HL-60/S4 treated with retinoic acid at 250 ng/mL for 4 days and 3 days (cell line): Measurements from ENCODE around the gene DUSP11.
"Not testable (repeated sequence)": the region's sequence is repeated elsewhere in the genome, so short reads cannot be mapped to it uniquely, and the experiment has no call there.

Source experiments
- in situ Hi-C: fragments of 300-500 bp; cut with MboI; formaldehyde crosslinking; loops from 2 replicates; pipeline ENCODE4 v1.7.0; 2022; ENCODE audit warnings: low sequenced_read_pairs

DUSP11 gene

GRCh38 chr2:73718851-73719621 is 60.9 kb downstream of the DUSP11 start:
- in situ Hi-C loops, result no loop called here

- in situ Hi-C loops, result no loop called here
Measured at GRCh38 chr2:73718421-73718820, 61.5 kb downstream of the DUSP11 start.

DNA sequence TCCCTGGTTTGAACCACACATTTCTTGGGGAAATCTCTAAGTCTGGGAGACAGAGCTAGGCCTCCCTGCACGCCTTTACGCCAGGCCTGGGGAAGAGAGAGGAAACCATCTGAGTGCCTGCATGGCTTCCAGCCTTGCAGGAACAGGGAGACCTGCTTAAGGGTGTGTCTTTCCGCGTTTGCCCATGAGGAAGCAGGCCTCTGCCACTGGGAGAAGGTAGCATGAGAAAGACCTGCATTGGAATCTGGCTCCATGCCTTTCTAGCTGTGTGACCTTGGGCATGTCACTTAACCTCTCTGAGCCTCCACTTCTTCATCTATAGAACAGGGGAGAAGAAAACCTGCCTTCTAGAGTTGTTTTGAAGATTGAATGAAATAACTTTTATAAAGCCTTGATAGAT is 62.2 kb downstream of the DUSP11 start:
- in situ Hi-C loops, result not testable (repeated sequence)

DNA sequence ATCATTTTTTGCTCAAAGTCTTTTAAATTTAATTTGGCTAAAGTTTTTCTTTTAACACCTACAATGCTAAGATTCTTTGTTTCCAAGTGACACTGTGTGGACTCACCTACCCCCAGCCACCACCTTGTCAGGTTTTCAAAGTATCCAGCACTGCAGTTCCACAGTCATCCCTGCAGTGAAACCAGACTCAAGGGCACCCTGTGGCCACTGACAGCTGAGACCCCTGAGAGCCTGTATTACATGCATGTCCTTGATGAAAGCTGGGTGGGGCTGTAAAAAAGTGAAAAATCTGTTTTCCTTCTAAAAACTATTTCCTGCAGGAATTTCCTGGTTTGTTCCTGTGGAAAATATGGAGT is 62.7 kb downstream of the DUSP11 start:
- in situ Hi-C loops, result no loop called here

DNA sequence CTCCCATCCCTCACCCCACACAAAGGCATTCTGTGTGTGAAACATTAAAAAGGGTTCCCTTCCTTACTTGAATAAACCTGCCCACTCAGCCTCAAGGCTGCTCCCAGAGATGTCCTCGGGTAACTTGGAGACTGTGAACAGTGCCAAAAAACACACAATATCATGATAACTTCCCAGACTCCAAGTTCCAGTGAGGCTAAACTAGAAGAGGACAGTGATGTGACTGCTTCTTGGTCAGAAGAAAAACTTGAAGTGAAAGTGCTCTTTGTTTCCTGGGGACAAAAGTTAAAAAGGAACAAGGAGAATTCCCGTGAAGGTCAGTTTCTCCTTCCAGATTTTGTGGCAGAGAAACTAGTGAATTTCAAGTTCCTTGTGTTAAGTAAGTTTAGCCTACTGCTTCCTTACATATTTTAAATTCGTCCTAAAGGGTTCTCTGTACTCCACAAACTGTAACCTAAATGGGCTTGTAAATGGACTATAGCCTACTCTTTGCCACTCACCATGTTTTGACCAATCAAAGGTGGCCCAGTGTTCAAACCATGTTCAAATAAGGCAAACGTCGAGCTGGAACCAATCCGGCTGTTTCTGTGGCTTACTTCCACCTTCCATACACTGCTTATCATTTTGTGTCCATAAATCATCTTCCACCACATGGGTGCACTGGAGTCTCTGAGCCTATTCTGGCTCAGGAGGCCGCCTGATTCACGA is 63.2 kb downstream of the DUSP11 start:
- in situ Hi-C loops, result no loop called here

- in situ Hi-C loops, result no loop called here
Measured at GRCh38 chr2:73714091-73714490, 65.8 kb downstream of the DUSP11 start.
